Neural progenitor cell (in vitro differentiated cells): Measurements from ENCODE around the gene ZBED3.

Experiments
- CTCF ChIP-seq: fragments of 200-600 bp; sonication (generic); IDR thresholded peaks from 2 replicates; pipeline ENCODE4 v1.5.1; 2017; ENCODE audit warnings: antibody characterized with exemption, mild to moderate bottlenecking
- EZH2phosphoT487 ChIP-seq: fragments of 200-600 bp; sonication (generic); IDR thresholded peaks from 2 replicates; pipeline ENCODE4 v1.6.1; 2017; ENCODE audit warnings: antibody characterized with exemption

- TF ChIP-seq CTCF (no peak), EZH2phosphoT487 (no peak)
Measured at GRCh38 chr5:77080905-77081304, 6.2 kb downstream of the ZBED3 start.
